Astrocyte (in vitro differentiated cells and primary cell): ENCODE results near the gene DGKG. TPM values are rescaled to one million over a fixed set of nuclear protein-coding genes. Genes with fewer than 3 reads are reported as not detected.
A peak's percentile ranks its signal among the peaks of the same experiment; 100 is the strongest.

Experiments used
- DNase-seq: peaks from one replicate; pipeline ENCODE4 v3.0.0-alpha.2; 2010; ENCODE audit warnings: low read depth
- FAIRE-seq: peaks from 2 replicates; lab custom pipeline; 2011; peaks lifted over from hg19 to GRCh38; lab: Jason Lieb, UNC
- H2AFZ ChIP-seq: 2 replicates; pipeline ENCODE4 v1.6.0; 2012; ENCODE audit warnings: low read depth, low read length, inconsistent platforms
- H3K27ac ChIP-seq: 2 replicates; pipeline ENCODE4 v1.5.1; 2011; ENCODE audit warnings: low read depth, low read length, inconsistent platforms
- H3K27me3 ChIP-seq: 2 replicates; pipeline ENCODE4 v1.6.0; 2011; ENCODE audit warnings: low read length, inconsistent platforms; ENCODE audit not compliant: insufficient read depth
- H3K36me3 ChIP-seq: 2 replicates; pipeline ENCODE4 v1.5.1; 2011; ENCODE audit warnings: low read length, inconsistent platforms; ENCODE audit not compliant: insufficient read depth
- H3K4me1 ChIP-seq: 2 replicates; pipeline ENCODE4 v1.5.1; 2011; ENCODE audit warnings: low read length, inconsistent platforms; ENCODE audit not compliant: insufficient read depth
- H3K4me2 ChIP-seq: 2 replicates; pipeline ENCODE4 v1.6.0; 2012; ENCODE audit warnings: low read length, inconsistent platforms
- H3K4me3 ChIP-seq: 2 replicates; pipeline ENCODE4 v1.5.1; 2011; ENCODE audit warnings: low read depth, mild to moderate bottlenecking, low read length, inconsistent platforms; ENCODE audit not compliant: insufficient read depth
- H3K79me2 ChIP-seq: 2 replicates; pipeline ENCODE4 v1.6.0; 2012; ENCODE audit warnings: mild to moderate bottlenecking, low read length, inconsistent platforms; ENCODE audit not compliant: insufficient read depth
- H3K9ac ChIP-seq: 2 replicates; pipeline ENCODE4 v1.6.0; 2012; ENCODE audit warnings: mild to moderate bottlenecking, low read length, inconsistent platforms
- H3K9me3 ChIP-seq: 2 replicates; pipeline ENCODE4 v1.5.1; 2012; ENCODE audit warnings: low read depth, mild to moderate bottlenecking, low read length, inconsistent platforms; ENCODE audit not compliant: insufficient read depth
- H4K20me1 ChIP-seq: 2 replicates; pipeline ENCODE4 v1.6.0; 2012; ENCODE audit warnings: low read length, inconsistent platforms; ENCODE audit not compliant: insufficient read depth
- H3K27ac Mint-ChIP-seq: one replicate; pipeline ENCODE4 v1.8.0; 2021; ENCODE audit warnings: mild to moderate bottlenecking, mixed read lengths; ENCODE audit not compliant: unreplicated experiment
- H3K27me3 Mint-ChIP-seq: one replicate; pipeline ENCODE4 v1.8.0; 2021; ENCODE audit warnings: low read depth, mixed read lengths; ENCODE audit not compliant: unreplicated experiment
- H3K36me3 Mint-ChIP-seq: one replicate; pipeline ENCODE4 v1.8.0; 2021; ENCODE audit warnings: low read depth, mixed read lengths; ENCODE audit not compliant: unreplicated experiment
- H3K4me1 Mint-ChIP-seq: one replicate; pipeline ENCODE4 v1.8.0; 2021; ENCODE audit warnings: low read depth, mixed read lengths; ENCODE audit not compliant: unreplicated experiment
- H3K4me3 Mint-ChIP-seq: one replicate; pipeline ENCODE4 v1.8.0; 2021; ENCODE audit warnings: mild to moderate bottlenecking, moderate library complexity, mixed read lengths; ENCODE audit not compliant: unreplicated experiment
- H3K9me3 Mint-ChIP-seq: one replicate; pipeline ENCODE4 v1.8.0; 2021; ENCODE audit warnings: mild to moderate bottlenecking, mixed read lengths; ENCODE audit not compliant: unreplicated experiment
- EZH2 ChIP-seq: IDR thresholded peaks from 2 replicates; pipeline ENCODE4 v1.6.1; 2012; ENCODE audit warnings: mild to moderate bottlenecking, low read length, inconsistent platforms; ENCODE audit not compliant: insufficient read depth
- total RNA-seq: library from RNA; stranded (reverse); gene quantifications from 2 replicates; pipeline ENCODE4 v1.2.1, GENCODE V29; 2021
- TF ChIP-seq, protein P1 (sequence below): IDR thresholded peaks from 2 replicates; pipeline ENCODE4 v1.5.1; 2011; ENCODE audit warnings: low read depth, mild to moderate bottlenecking, inconsistent platforms, low read length, moderate library complexity; ENCODE audit not compliant: insufficient read depth

DGKG gene
- total RNA-seq, 1 donor from 2014 or later, result 0.64 TPM

- Histone ChIP-seq H3K4me2 (no peak overlapping the region), H4K20me1 (no peaks in the 10 kb centered on the region), H2AFZ (no peak overlapping the region), H3K36me3 (no peaks in the 10 kb centered on the region), H3K9ac (no peak overlapping the region), H3K4me3 (no peak overlapping the region), H3K79me2 (no peaks in the 10 kb centered on the region), H3K27me3 (peaks cover 7% of the 10 kb centered on the region), H3K4me1 (peaks cover 14% of the 10 kb centered on the region), H3K9me3 (no peaks in the 10 kb centered on the region), H3K27ac (no peak overlapping the region)
- Mint-ChIP-seq H3K9me3 (peaks cover 2% of the 10 kb centered on the region), H3K4me1 (peaks cover 11% of the 10 kb centered on the region), H3K27ac (no peak overlapping the region), H3K36me3 (no peaks in the 10 kb centered on the region), H3K4me3 (no peak overlapping the region), H3K27me3 (peaks cover 26% of the 10 kb centered on the region)
- DNase-seq (no peak), FAIRE-seq (no peak)
- TF ChIP-seq, protein P1, sequence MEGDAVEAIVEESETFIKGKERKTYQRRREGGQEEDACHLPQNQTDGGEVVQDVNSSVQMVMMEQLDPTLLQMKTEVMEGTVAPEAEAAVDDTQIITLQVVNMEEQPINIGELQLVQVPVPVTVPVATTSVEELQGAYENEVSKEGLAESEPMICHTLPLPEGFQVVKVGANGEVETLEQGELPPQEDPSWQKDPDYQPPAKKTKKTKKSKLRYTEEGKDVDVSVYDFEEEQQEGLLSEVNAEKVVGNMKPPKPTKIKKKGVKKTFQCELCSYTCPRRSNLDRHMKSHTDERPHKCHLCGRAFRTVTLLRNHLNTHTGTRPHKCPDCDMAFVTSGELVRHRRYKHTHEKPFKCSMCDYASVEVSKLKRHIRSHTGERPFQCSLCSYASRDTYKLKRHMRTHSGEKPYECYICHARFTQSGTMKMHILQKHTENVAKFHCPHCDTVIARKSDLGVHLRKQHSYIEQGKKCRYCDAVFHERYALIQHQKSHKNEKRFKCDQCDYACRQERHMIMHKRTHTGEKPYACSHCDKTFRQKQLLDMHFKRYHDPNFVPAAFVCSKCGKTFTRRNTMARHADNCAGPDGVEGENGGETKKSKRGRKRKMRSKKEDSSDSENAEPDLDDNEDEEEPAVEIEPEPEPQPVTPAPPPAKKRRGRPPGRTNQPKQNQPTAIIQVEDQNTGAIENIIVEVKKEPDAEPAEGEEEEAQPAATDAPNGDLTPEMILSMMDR, result no peak
- no peak for TF ChIP-seq EZH2
Measured at GRCh38 chr3:186382217-186382885, 20.3 kb upstream of the DGKG start.

DNA sequence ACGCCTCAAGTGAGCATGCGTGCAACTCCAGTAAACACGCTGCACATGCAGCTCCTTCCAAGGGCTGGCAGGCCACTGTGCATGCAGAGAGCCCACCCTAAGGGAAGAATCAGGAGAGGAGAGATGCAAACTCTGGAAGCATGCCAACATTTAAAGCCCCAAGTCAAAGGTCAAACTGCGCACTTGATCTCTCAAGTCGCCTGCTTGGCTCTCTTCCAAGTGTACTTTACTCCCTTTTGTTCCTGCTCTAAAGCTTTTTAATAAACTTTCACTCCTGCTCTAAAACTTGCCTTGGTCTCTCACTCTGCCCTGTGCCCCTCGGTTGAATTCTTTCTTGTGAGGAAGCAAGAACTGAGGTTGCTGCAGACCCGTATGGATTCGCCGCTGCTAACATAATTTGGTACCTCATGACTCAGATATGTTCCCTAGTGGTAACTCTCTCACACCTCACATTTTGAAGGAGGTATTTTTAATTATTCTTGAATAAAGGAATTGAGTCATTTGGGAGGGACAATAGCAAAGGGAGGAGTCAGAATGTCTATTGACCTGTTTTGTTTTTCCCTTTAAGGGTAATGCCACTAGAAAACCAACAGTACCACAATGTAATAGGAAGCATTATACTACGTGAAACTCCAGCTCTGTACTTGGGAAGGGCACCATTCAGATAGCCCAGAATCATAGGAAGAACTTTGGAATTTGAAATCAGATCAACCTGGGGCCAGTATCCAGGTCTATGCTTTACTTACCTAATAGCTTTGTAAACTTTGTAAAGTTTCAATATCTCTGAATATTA is 19.6 kb upstream of the DGKG start:
- H3K4me3 ChIP-seq, result no peak overlapping the region
- no peak overlapping the region for H3K9ac ChIP-seq
- peaks cover 7% of the 10 kb centered on the region for H3K27me3 ChIP-seq
- H3K9me3 Mint-ChIP-seq, result peaks cover 2% of the 10 kb centered on the region
- DNase-seq (no peak), FAIRE-seq (no peak)
- no peak overlapping the region for H3K4me2 ChIP-seq
- TF ChIP-seq, protein P1, result no peak
- no peak for TF ChIP-seq EZH2
- H2AFZ ChIP-seq, result no peak overlapping the region
- H3K36me3 ChIP-seq, result no peaks in the 10 kb centered on the region
- no peaks in the 10 kb centered on the region for H4K20me1 ChIP-seq
- H3K27me3 Mint-ChIP-seq, result peaks cover 30% of the 10 kb centered on the region
- H3K9me3 ChIP-seq, result no peaks in the 10 kb centered on the region
- peaks cover 11% of the 10 kb centered on the region for H3K4me1 Mint-ChIP-seq
- peak overlapping the region; percentile 64 for H3K27ac Mint-ChIP-seq
- no peak overlapping the region for H3K27ac ChIP-seq
- H3K4me1 ChIP-seq, result peaks cover 14% of the 10 kb centered on the region
- H3K36me3 Mint-ChIP-seq, result peaks cover under 1% of the 10 kb centered on the region
- no peaks in the 10 kb centered on the region for H3K79me2 ChIP-seq
- H3K4me3 Mint-ChIP-seq, result no peak overlapping the region
